Kidney epithelial cell (primary cell): ENCODE data around the gene MAPK9. TPM values are rescaled to one million over a fixed set of nuclear protein-coding genes. Genes with fewer than 3 reads are reported as not detected.

ENCODE experiments used
- DNase-seq: peaks from one replicate; pipeline ENCODE4 v3.0.0-alpha.2; 2010; ENCODE audit warnings: low read depth
- H3K27me3 ChIP-seq: 2 replicates; pipeline ENCODE4 v1.6.0; 2011; ENCODE audit warnings: low read length; ENCODE audit not compliant: control insufficient read depth, insufficient read depth
- H3K36me3 ChIP-seq: 2 replicates; pipeline ENCODE4 v1.5.1; 2011; ENCODE audit warnings: low read length; ENCODE audit not compliant: control insufficient read depth, insufficient read depth
- H3K4me3 ChIP-seq: 2 replicates; pipeline ENCODE4 v1.5.1; 2011; ENCODE audit warnings: low read depth, mild to moderate bottlenecking, control low read depth, low read length
- CTCF ChIP-seq: IDR thresholded peaks from 2 replicates; pipeline ENCODE4 v1.5.1; 2011; ENCODE audit warnings: mild to moderate bottlenecking, moderate library complexity, low read length, control low read depth, inconsistent platforms; ENCODE audit not compliant: insufficient read depth, poor library complexity, severe bottlenecking
- total RNA-seq: library from RNA; depleted of rRNA; stranded (reverse); fragments of >200 nt; gene quantifications from 2 replicates; pipeline ENCODE4 v1.2.3, GENCODE V29; 2015

Gene MAPK9
- total RNA-seq, 1 donor from 2014 or later = 22.5 TPM

GRCh38 chr5:180283026-180283615, 8.8 kb downstream of the MAPK9 start:
- H3K36me3 ChIP-seq = peaks cover 1% of the 10 kb centered on the region
- no peak overlapping the region for H3K4me3 ChIP-seq
- TF ChIP-seq CTCF = no peak
- H3K27me3 ChIP-seq = no peaks in the 10 kb centered on the region
- no peak for DNase-seq

GRCh38 chr5:180282281-180282680, 9.6 kb downstream of the MAPK9 start:
- Histone ChIP-seq H3K36me3 (peaks cover 1% of the 10 kb centered on the region), H3K4me3 (no peak overlapping the region), H3K27me3 (no peaks in the 10 kb centered on the region)
- TF ChIP-seq CTCF = no peak
- DNase-seq = no peak

- TF ChIP-seq CTCF = no peak
- peaks cover 1% of the 10 kb centered on the region for H3K36me3 ChIP-seq
- H3K4me3 ChIP-seq = no peak overlapping the region
- H3K27me3 ChIP-seq = no peaks in the 10 kb centered on the region
- DNase-seq = no peak
These were observed 10.2 kb downstream of the MAPK9 start for GRCh38 chr5:180281706-180282105.

GRCh38 chr5:180274695-180275094, 17.2 kb downstream of the MAPK9 start:
- no peaks in the 10 kb centered on the region for H3K36me3 ChIP-seq
- DNase-seq = no peak
- H3K27me3 ChIP-seq = no peaks in the 10 kb centered on the region
- TF ChIP-seq CTCF = no peak
- no peak overlapping the region for H3K4me3 ChIP-seq

GRCh38 chr5:180271221-180271620, 20.7 kb downstream of the MAPK9 start:
- no peaks in the 10 kb centered on the region for H3K36me3 ChIP-seq
- no peak for TF ChIP-seq CTCF

GRCh38 chr5:180259260-180259611, 32.6 kb downstream of the MAPK9 start:
- peaks cover 2% of the 10 kb centered on the region for H3K36me3 ChIP-seq
- no peak for DNase-seq

More at GRCh38 chr5:180271221-180271620, 20.7 kb downstream of the MAPK9 start:
- Histone ChIP-seq H3K27me3 (no peaks in the 10 kb centered on the region), H3K4me3 (no peak overlapping the region)
- no peak for DNase-seq

More at GRCh38 chr5:180259260-180259611, 32.6 kb downstream of the MAPK9 start:
- TF ChIP-seq CTCF = no peak
- H3K4me3 ChIP-seq = no peak overlapping the region
- no peaks in the 10 kb centered on the region for H3K27me3 ChIP-seq
